ENCODE results near the gene SERPIND1.

- TF ChIP-seq CTCF (IDR thresholded peaks at IDR 0.05) (no peak), POLR2AphosphoS5 (IDR thresholded peaks at IDR 0.05) (no peak), POLR2A (IDR thresholded peaks at IDR 0.05; ENCODE audit: low read depth) (no peak)
These were observed 19.2 kb downstream of the SERPIND1 start for GRCh38 chr22:20792966-20793728.

All from esophagus muscularis mucosa (tissue), 3 donors.